Fibroblast of skin of right quadriceps (primary cell): ENCODE measurements around the gene SPATA13.

Experiments used
- DNase-seq: peaks from one replicate; pipeline ENCODE4 v3.0.0-alpha.2; 2013

SPATA13 gene

DNA sequence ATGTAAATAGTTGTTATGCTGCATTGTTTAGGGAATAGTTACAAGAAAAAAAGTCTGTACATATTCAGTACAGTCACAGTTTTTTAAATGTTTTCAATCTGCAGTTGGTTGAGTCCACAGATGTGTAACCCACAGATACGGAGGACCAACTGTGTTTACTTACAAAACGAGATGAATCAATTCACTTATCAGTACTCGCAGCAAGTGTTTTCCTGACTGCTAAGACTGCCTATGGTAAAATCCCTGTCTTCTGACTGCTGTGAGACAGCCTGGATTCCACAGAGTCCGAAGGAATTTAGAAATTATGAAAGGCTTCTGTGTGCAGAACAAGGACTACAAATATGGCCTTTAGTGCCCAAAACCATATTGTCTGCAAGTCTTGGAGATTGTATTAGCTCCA, 103.1 kb downstream of the SPATA13 start:
- DNase-seq, result no peak

GRCh38 chr13:24264976-24265375, 104.5 kb downstream of the SPATA13 start:
- DNase-seq, result no peak

- DNase-seq, result no peak
These were observed 104.9 kb downstream of the SPATA13 start for GRCh38 chr13:24265453-24265852.

DNA sequence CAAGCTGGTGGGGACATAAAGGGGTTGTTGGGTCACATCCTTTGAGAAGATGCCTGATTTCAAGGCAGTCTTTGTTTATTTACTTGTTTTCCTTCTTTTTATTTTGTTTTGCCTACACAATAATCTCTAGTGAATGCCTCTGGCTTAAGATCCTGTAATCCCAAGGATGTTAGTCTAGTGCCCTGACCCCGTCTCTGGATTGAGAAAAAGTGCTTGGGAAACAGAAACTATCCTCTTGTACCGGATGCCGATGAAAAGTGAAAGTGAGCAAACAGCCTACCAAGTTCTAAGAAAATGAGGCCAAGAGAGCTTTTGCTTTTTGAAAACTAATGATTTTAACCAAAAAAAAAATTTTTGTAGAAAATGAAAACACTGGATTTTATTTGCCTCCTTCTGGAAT, 106.8 kb downstream of the SPATA13 start:
- DNase-seq, result no peak

DNA sequence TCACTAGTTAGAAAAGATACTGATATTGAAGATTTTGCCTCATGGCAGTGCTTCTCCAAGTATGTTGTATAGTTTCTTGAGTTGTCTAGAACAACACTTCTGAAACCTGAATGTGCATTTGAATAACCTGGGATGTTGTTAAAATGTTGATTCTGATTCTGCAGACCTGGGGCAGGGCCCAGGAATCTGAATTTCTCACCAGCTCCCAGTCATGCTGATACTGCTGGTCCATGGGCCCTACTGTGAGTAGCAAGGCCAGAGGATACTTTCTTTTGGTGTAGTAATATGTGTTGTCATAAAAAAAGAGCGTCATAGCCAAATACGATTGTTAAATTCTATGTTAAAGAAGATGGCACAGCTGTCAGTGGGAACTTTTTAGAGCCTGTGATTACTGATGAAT, 107.3 kb downstream of the SPATA13 start:
- no peak for DNase-seq

- DNase-seq, result no peak
These were observed 109.3 kb downstream of the SPATA13 start for GRCh38 chr13:24269821-24270220.

DNA sequence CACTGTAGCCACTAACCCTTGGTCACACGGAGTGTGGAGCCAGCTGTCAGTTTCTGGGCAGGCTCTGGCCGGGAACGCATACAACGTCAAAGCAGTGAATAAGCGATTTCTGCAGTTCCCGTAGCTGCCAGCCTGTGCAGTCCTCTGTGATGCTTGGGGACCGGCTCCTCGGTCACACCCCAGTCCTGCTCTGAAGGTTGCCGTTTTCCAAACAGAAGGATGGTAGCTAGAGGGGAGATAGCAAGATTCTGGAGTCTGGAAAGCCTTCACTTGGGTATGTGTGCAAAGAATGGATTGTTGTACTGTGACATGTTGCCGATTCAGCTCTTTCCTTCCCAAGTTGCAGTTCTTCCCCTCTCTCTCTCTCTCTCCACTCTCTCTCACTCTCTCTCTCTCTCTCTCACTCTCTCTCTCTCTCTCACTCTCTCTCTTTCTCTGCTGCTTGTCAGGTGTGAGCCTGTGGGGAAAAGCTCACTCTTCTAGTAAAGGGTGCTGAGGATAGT, 110.2 kb downstream of the SPATA13 start:
- DNase-seq, result peak; percentile 32

GRCh38 chr13:24271231-24271600, 110.7 kb downstream of the SPATA13 start:
- DNase-seq, result no peak

- DNase-seq, result peak; percentile 69
These were observed 111.3 kb downstream of the SPATA13 start for GRCh38 chr13:24271601-24272451.

DNA sequence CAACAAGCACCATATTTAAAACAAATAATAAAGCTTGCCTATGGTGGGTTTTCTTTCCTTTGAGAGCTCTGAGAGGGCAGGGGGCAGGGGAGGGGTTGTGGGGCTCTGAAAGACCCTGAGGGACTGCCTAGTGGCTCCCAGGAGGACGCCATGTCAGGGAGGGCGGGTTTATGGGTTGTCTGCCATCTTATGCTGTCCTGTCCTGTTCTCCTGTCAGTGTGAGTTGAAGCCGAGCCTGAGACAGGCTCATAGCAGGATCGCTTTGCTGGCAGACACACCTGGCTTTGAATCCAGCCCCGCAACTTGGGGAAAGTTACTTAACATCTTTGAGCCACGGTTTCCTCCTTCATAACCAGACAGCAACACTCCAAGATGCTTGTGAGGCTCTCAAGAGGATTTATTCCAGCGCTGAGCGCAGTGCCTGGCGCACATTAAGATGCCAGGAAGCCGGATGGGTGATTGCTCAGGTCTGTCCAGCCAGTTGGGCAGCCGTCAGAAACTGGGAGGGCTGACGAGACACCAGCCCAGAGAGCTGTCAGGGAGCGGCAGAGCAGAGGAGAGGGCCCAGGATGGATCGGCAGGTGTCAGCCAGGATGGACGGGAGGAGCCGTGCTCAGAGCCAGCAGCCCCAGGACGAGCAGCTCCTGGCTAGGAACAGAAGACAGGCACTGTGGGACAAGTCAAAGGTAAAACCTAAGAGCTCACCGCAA, 112.1 kb downstream of the SPATA13 start:
- DNase-seq, result no peak

DNA sequence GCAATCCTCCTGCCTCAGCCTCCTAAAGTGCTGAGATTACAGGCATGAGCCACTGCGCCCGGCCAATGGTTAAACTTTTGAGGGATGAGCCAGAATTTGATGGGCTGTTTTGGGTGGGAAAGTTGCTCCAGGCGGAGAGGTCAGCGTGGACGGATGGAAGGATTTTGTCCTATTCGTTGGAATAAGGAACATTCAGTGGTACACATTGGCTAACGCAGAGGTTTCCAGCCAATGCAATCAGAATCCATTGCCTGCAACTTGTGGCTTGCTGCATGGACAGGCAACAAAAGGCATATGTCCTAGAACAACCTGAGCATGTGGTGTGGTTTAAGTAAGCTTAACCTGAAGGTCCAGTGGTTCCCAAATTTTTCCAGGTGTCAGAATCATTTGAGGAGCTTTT, 113.4 kb downstream of the SPATA13 start:
- no peak for DNase-seq

- DNase-seq, result no peak
These were observed 114.0 kb downstream of the SPATA13 start for GRCh38 chr13:24274452-24275021.

- no peak for DNase-seq
These were observed 114.5 kb downstream of the SPATA13 start for GRCh38 chr13:24275041-24275440.

DNA sequence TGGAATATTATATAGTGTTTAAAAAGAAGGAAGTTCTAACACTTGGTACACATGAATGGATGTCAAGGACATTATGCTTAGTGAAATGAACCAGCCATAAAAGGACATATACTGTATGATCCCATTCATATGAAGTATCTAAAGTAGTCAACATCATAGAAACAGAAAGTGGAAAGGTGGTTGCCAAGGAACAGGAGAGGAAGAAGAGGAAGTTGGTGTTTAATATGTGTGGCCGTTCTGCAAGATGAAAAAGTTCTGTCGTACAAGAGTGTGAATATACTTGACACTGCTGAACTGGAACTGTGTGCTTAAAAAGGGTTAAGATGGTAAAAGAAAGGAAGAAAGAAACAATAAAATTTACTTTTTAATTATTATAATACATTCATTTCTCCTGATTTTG, 115.8 kb downstream of the SPATA13 start:
- no peak for DNase-seq

GRCh38 chr13:24276861-24277260, 116.3 kb downstream of the SPATA13 start:
- no peak for DNase-seq

- DNase-seq, result no peak
These were observed 117.2 kb downstream of the SPATA13 start for GRCh38 chr13:24277761-24278160.

DNA sequence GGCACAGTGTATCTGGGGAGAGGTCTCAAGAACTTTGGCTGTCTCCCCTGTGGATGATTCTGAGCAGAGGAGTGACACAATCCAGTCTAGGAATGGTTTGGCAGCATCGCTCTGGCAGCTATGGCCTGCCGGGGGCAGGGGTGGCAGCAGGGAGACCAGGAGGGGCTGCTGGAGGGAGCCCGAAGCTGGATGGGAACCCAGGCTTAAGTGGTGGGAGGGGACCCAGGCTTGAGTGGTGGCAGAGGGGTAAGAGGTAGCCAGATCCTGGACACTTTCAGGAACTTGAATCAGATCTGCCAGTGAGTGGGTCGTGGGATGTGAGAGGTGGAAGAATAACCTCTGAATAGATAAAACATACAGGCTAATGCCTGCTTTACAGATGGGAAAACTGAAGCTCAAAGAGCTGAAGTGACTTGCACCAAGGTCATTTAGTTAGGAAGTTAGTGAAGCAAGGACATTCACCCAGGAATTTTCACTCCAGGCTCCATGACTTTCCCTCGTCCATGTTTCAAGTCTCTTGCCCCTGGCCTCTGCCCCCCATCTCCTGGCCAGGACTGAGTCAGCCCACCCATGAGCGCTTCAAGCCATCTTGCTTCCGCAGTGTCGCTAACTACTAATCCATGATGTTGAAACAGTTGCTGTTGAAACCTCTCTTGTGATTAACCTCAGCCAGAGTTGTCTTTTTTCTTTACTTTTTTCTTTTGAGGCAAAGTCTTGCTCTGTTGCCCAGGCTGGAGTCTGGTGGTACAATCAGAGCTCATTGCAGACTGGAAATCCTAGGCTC, 119.0 kb downstream of the SPATA13 start:
- no peak for DNase-seq

DNA sequence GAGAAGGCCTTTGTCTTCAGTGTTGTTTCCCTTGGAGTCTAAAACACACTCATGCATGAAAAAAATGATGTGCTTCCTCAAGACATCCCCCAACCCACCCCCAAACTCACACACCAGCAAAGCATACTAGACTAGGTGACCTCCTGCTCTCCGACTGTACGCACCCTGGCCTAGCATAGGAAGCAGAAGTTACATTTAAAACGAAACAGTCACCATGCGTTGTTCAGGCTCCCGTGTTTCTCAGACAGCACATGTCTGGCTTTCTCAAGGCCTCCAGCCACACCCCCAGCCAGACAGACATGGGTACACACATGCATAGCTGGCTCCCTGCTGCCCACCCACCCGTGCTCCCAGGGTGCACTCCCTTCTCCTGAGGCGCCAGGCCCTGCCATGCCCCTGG, 120.2 kb downstream of the SPATA13 start:
- DNase-seq, result no peak

- no peak for DNase-seq
These were observed 120.9 kb downstream of the SPATA13 start for GRCh38 chr13:24281188-24282008.

DNA sequence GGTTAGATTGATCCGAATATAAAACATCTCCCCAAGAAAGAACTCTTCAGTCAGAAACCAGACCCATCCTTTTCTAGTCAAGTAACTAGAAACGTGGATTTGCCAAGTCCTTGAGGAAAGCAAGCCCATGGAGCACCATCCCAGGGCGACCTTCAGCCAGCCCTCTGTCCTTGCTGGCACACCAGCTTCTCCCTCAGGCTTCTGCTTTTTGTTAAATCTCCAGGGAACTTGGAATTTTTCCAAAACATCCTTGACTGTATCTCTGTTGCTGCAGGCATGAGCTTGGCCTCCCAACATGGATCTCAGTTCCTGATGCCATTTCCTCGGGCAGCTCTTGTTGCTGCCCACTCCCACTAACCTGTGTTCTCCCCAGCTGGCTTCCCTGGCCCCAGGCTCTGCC, 121.7 kb downstream of the SPATA13 start:
- no peak for DNase-seq

GRCh38 chr13:24284889-24285565, 124.5 kb downstream of the SPATA13 start:
- DNase-seq, result peak; percentile 10

- no peak for DNase-seq
These were observed 126.1 kb downstream of the SPATA13 start for GRCh38 chr13:24286624-24287023.
